Endothelial cell of umbilical vein (primary cell): ENCODE measurements around the gene MEGF11. TPM values are rescaled to one million over a fixed set of nuclear protein-coding genes. Genes with fewer than 3 reads are reported as not detected.

Experiments
- BruUV-seq: library from RNA; stranded (reverse); fragments of 400-500 nt; replicated peaks from 2 replicates; lab custom pipeline; 2021; lab: Mats Ljungman, UMichigan
- CTCF ChIA-PET: fragments of 300-600, 350-600 bp; sonication (Branson Sonifier 250); formaldehyde crosslinking; loops from one replicate; lab custom pipeline; 2021; ENCODE audit warnings: antibody characterized with exemption, inconsistent platforms; lab: Charles Lee
- POLR2A ChIA-PET: fragments of 300-600, 350-600 bp; sonication (Branson Sonifier 250); formaldehyde crosslinking; loops from one replicate; lab custom pipeline; 2021; ENCODE audit warnings: antibody characterized with exemption, inconsistent platforms; lab: Charles Lee
- DNase-seq: peaks from one replicate; pipeline ENCODE4 v3.0.0-alpha.2; 2011; ENCODE audit warnings: low read depth, low spot score
- FAIRE-seq: peaks from 2 replicates; lab custom pipeline; 2011; peaks lifted over from hg19 to GRCh38; lab: Jason Lieb, UNC
- H2AFZ ChIP-seq: 2 replicates; pipeline ENCODE4 v1.6.0; 2012; ENCODE audit warnings: low read depth, low read length, control low read depth, inconsistent platforms
- H3K27ac ChIP-seq: 2 replicates; pipeline ENCODE4 v1.5.1; 2011; ENCODE audit warnings: low read depth, mild to moderate bottlenecking, control low read depth, low read length, moderate library complexity; ENCODE audit not compliant: insufficient read depth
- H3K27me3 ChIP-seq, 2 experiments: 2 replicates each; pipeline versions ENCODE4 v1.6.0 to v1.6.1; 2011; ENCODE audit warnings: low read length in 2 of 2, mixed read lengths in 1 of 2; ENCODE audit not compliant: control insufficient read depth in 2 of 2, insufficient read depth in 2 of 2
- H3K36me3 ChIP-seq, 2 experiments: 2 replicates in 1 of 2; 3 replicates in 1 of 2; pipeline ENCODE4 v1.5.1; 2011; ENCODE audit warnings: low read length in 2 of 2, mild to moderate bottlenecking in 1 of 2, moderate library complexity in 1 of 2; ENCODE audit not compliant: control insufficient read depth in 2 of 2, insufficient read depth in 2 of 2; ENCODE audit errors: extremely low read depth in 1 of 2
- H3K4me1 ChIP-seq: 3 replicates; pipeline ENCODE4 v1.5.1; 2011; ENCODE audit warnings: mild to moderate bottlenecking, low read length; ENCODE audit not compliant: control insufficient read depth, insufficient read depth; ENCODE audit errors: extremely low read depth
- H3K4me2 ChIP-seq: 2 replicates; pipeline ENCODE4 v1.6.1; 2011; ENCODE audit warnings: low read length, control low read depth, mixed read lengths; ENCODE audit not compliant: insufficient read depth
- H3K4me3 ChIP-seq, 3 experiments: fragments of 200-600 bp in 1 of 3; sonication (generic), shearing (Covaris generic) in 1 of 3; replicated peaks in 1 of 3; 2 replicates each; pipeline ENCODE4 v1.5.1; 2011 to 2016; ENCODE audit warnings: control low read depth in 3 of 3, low read length in 3 of 3, mild to moderate bottlenecking in 2 of 3, inconsistent platforms in 1 of 3, low read depth in 1 of 3, moderate library complexity in 1 of 3; ENCODE audit not compliant: insufficient read depth in 1 of 3
- H3K79me2 ChIP-seq: 2 replicates; pipeline ENCODE4 v1.6.0; 2012; ENCODE audit warnings: low read length, inconsistent platforms; ENCODE audit not compliant: control insufficient read depth, insufficient read depth
- H3K9ac ChIP-seq: replicated peaks from 2 replicates; pipeline ENCODE3; 2011; ENCODE audit warnings: low read length, control low read depth; ENCODE audit not compliant: insufficient read depth; ENCODE audit errors: extremely low read depth
- H3K9me1 ChIP-seq: replicated peaks from 3 replicates; pipeline ENCODE4 v1.6.0; 2011; ENCODE audit warnings: mild to moderate bottlenecking, low read length; ENCODE audit not compliant: control insufficient read depth, insufficient read depth; ENCODE audit errors: extremely low read depth
- H3K9me3 ChIP-seq: replicated peaks from 2 replicates; pipeline ENCODE4 v1.5.1; 2012; ENCODE audit warnings: low read length, inconsistent platforms; ENCODE audit not compliant: control insufficient read depth, insufficient read depth
- H4K20me1 ChIP-seq: replicated peaks from 2 replicates; pipeline ENCODE3; 2011; ENCODE audit warnings: mild to moderate bottlenecking, low read length; ENCODE audit not compliant: control insufficient read depth, insufficient read depth; ENCODE audit errors: extremely low read depth
- CTCF ChIP-seq, 2 donors: IDR thresholded peaks; 1 replicate in 1 of 2; 2 replicates in 1 of 2; pipeline ENCODE4 v1.5.1; 2011; ENCODE audit warnings: low read length in 2 of 2, mild to moderate bottlenecking in 2 of 2, moderate library complexity in 2 of 2, control low read depth in 1 of 2, inconsistent platforms in 1 of 2, low read depth in 1 of 2; ENCODE audit not compliant: insufficient read depth in 1 of 2; ENCODE audit errors: extremely low read depth in 1 of 2
- EZH2 ChIP-seq: IDR thresholded peaks from 2 replicates; pipeline ENCODE4 v1.6.1; 2012; ENCODE audit warnings: borderline replicate concordance, low read depth, mild to moderate bottlenecking, moderate library complexity, low read length, inconsistent platforms; ENCODE audit not compliant: severe bottlenecking
- FOS ChIP-seq: IDR thresholded peaks from 2 replicates; pipeline ENCODE4 v1.6.1; 2011; ENCODE audit warnings: mild to moderate bottlenecking, low read length, moderate library complexity, borderline replicate concordance; ENCODE audit not compliant: insufficient read depth
- GATA2 ChIP-seq: IDR thresholded peaks from 2 replicates; pipeline ENCODE4 v1.7.0; 2011; ENCODE audit warnings: low read depth, mild to moderate bottlenecking, moderate library complexity, mixed read lengths, low read length; ENCODE audit not compliant: insufficient read length, insufficient read depth
- JUN ChIP-seq: IDR thresholded peaks from 2 replicates; pipeline ENCODE4 v1.6.1; 2011; ENCODE audit warnings: borderline replicate concordance, low read depth; ENCODE audit not compliant: insufficient read length, insufficient read depth
- MAX ChIP-seq: IDR thresholded peaks from 2 replicates; pipeline ENCODE4 v1.6.1; 2011; ENCODE audit not compliant: insufficient read depth, insufficient read length
- MYC ChIP-seq: IDR thresholded peaks from one replicate; pipeline ENCODE4 v1.6.1; 2011; ENCODE audit warnings: mild to moderate bottlenecking, low read depth, low read length
- POLR2A ChIP-seq: IDR thresholded peaks from 2 replicates; pipeline ENCODE4 v1.6.1; 2012; ENCODE audit warnings: low read depth, mild to moderate bottlenecking, control low read depth, low read length
- POLR2AphosphoS5 ChIP-seq: IDR thresholded peaks from 2 replicates; pipeline ENCODE4 v1.6.1; 2012; ENCODE audit warnings: low read depth, mild to moderate bottlenecking, control low read depth, low read length, moderate library complexity; ENCODE audit not compliant: insufficient read depth
- dilution Hi-C: fragments of 300-500 bp; cut with MboI; formaldehyde crosslinking; loops from one replicate; pipeline ENCODE4 v1.15.0; 2019; ENCODE audit warnings: low sequenced_read_pairs; ENCODE audit not compliant: extremely low pct_ligation_motif_present
- intact Hi-C: fragments of 100-400 bp; cut with micrococcal nuclease; formaldehyde crosslinking; loops from one replicate; pipeline ENCODE4 v1.10.0; 2022
- polyA plus RNA-seq, 4 experiments: library from polyadenylated mRNA; depleted of rRNA in 3 of 4; stranded (reverse) in 3 of 4; unstranded in 1 of 4; fragments of >200 nt; gene quantifications; 2 replicates each; pipeline versions ENCODE4 v1.2.1 to v1.2.3, GENCODE V29; 2011 to 2012; ENCODE audit warnings: missing spikeins in 1 of 4
- total RNA-seq: library from RNA; stranded (reverse); gene quantifications from 2 replicates; pipeline ENCODE4 v1.2.3, GENCODE V29; 2021

The MEGF11 gene
- total and polyA plus RNA-seq, 2 donors (not counting 3 experiments of a cell fraction or from before 2014, with no cell fraction given) = not detected

GRCh38 chr15:65847989-65848388 is 405.6 kb downstream of the MEGF11 start:
- no peak for DNase-seq
- H3K4me1 ChIP-seq = no peaks in the 10 kb centered on the region
- H3K4me3 ChIP-seq = no peak overlapping the region
- no peaks in the 10 kb centered on the region for H3K79me2 ChIP-seq
- no peaks in the 10 kb centered on the region for H3K36me3 ChIP-seq
- POLR2A ChIA-PET = no interaction called here
- H3K4me2 ChIP-seq = no peak overlapping the region
- CTCF ChIA-PET = interaction anchor here (1.3 to 2.6 kb wide), 2 partner anchors 9 to 15 kb away, joined by 5 to 16 read pairs; no protein-coding TSS in a partner anchor
- no peaks in the 10 kb centered on the region for H3K27me3 ChIP-seq
- H3K27ac ChIP-seq = no peak overlapping the region
- no peaks in the 10 kb centered on the region for H4K20me1 ChIP-seq
- no peaks in the 10 kb centered on the region for H3K9me3 ChIP-seq
- no peak overlapping the region for H3K9ac ChIP-seq
- H3K9me1 ChIP-seq = no peaks in the 10 kb centered on the region
- FAIRE-seq = no peak
- H2AFZ ChIP-seq = no peak overlapping the region
- dilution Hi-C loops (no loop called here), intact Hi-C loops (no loop called here)
- BruUV-seq = no TSS peak
- TF ChIP-seq MYC = no peak
- no peak for TF ChIP-seq MAX

- H3K4me2 ChIP-seq = no peak overlapping the region
- intact Hi-C loops = no loop called here
- TF ChIP-seq EZH2 (no peak), POLR2A (no peak), JUN (no peak), MYC (no peak), FOS (no peak), GATA2 (no peak), POLR2AphosphoS5 (no peak), MAX (no peak), CTCF (IDR thresholded peaks at IDR 0.05; ENCODE audit: extremely low read depth in 1 of 2, insufficient read depth in 1 of 2, low read depth in 1 of 2, low read length in 2 of 2) (no peak)
- no TSS peak for BruUV-seq
- no peak overlapping the region for H3K27ac ChIP-seq
- no peak overlapping the region for H3K4me3 ChIP-seq
- dilution Hi-C loops = no loop called here
- ChIA-PET CTCF (interaction anchor here (1.0 to 2.6 kb wide), 4 partner anchors 11 to 149 kb away, joined by 3 to 16 read pairs (median 6); no protein-coding TSS in a partner anchor), POLR2A (no interaction called here)
- FAIRE-seq (no peak), DNase-seq (no peak)
- no peaks in the 10 kb centered on the region for H3K36me3 ChIP-seq
- H3K4me1 ChIP-seq = peaks cover 9% of the 10 kb centered on the region
- H3K27me3 ChIP-seq = no peaks in the 10 kb centered on the region
- no peak overlapping the region for H3K9ac ChIP-seq
- H3K9me3 ChIP-seq = no peaks in the 10 kb centered on the region
- H2AFZ ChIP-seq = no peak overlapping the region
- H3K9me1 ChIP-seq = no peaks in the 10 kb centered on the region
- H3K79me2 ChIP-seq = no peaks in the 10 kb centered on the region
- H4K20me1 ChIP-seq = no peaks in the 10 kb centered on the region
Measured at GRCh38 chr15:65845826-65846519, 407.6 kb downstream of the MEGF11 start.
